HEK293T (cell line): Measurements from ENCODE around the gene ZNF618.

Experiments used
- FOXK2 ChIP-seq: fragments of 450-650 bp; IDR thresholded peaks from 2 replicates; pipeline ENCODE4 v1.6.1; 2016; ENCODE audit warnings: mild to moderate bottlenecking
- TF ChIP-seq, protein P1 (sequence below): fragments of 450-650 bp; IDR thresholded peaks from 2 replicates; pipeline ENCODE4 v1.6.1; 2016

DNA sequence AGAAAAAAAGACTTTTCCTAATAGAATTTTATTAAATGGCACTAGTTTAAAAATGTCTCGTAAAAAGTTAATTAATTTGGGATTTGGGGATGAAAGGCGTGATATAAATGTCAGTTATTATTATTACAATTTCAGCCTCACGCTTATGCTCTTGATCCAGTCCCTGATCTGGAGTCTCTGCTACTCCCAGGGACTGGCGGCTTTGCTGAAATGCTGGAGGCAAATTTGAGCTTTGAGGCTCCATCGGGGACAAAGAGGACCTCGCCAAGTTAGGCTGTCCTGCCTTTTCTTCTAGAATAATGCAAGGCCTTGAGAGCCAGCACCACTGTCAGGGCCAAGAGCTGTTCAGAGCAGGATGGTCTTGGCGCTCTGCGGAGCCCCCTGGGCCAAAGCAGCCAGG lies 69.7 kb downstream of the ZNF618 start:
- TF ChIP-seq, protein P1, sequence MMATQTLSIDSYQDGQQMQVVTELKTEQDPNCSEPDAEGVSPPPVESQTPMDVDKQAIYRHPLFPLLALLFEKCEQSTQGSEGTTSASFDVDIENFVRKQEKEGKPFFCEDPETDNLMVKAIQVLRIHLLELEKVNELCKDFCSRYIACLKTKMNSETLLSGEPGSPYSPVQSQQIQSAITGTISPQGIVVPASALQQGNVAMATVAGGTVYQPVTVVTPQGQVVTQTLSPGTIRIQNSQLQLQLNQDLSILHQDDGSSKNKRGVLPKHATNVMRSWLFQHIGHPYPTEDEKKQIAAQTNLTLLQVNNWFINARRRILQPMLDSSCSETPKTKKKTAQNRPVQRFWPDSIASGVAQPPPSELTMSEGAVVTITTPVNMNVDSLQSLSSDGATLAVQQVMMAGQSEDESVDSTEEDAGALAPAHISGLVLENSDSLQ, result no peak
- TF ChIP-seq FOXK2, result no peak
